SK-N-SH treated with all-trans-retinoic acid at 6 μM for 48 hours (cell line): Measurements from ENCODE around the gene GGACT.

ENCODE experiments used
- ATAC-seq: fragments of 200-7000 bp; cut with Tn5 transposase; 3 replicates; pipeline ENCODE4 v1.9.1; 2020; ENCODE audit warnings: mild to moderate bottlenecking, moderate library complexity
- ARNTL ChIP-seq: fragments of 450-650 bp; formaldehyde crosslinking; IDR thresholded peaks from 2 replicates; pipeline ENCODE4 v1.5.0; 2020; ENCODE audit warnings: low read depth, mild to moderate bottlenecking, moderate library complexity, borderline replicate concordance
- BACH2 ChIP-seq: fragments of 250-450 bp; sonication (Bioruptor Pico); IDR thresholded peaks from 2 replicates; pipeline ENCODE4 v1.9.0; 2021; ENCODE audit warnings: mild to moderate bottlenecking, borderline replicate concordance
- CSDC2 ChIP-seq: fragments of 250-450 bp; sonication (Bioruptor Pico); IDR thresholded peaks from 2 replicates; pipeline ENCODE4 v1.5.0; 2020; ENCODE audit warnings: mild to moderate bottlenecking, moderate library complexity
- ESRRG ChIP-seq: fragments of 250-450 bp; sonication (Bioruptor Pico); IDR thresholded peaks from 2 replicates; pipeline ENCODE4 v1.6.1; 2021; ENCODE audit warnings: mild to moderate bottlenecking
- GLIS3 ChIP-seq: fragments of 250-450 bp; sonication (Bioruptor Pico); IDR thresholded peaks from 2 replicates; pipeline ENCODE4 v1.5.0; 2020; ENCODE audit warnings: mild to moderate bottlenecking, moderate library complexity
- ISL1 ChIP-seq: fragments of 250-450 bp; sonication (Bioruptor Pico); IDR thresholded peaks from 2 replicates; pipeline ENCODE4 v2.1.2; 2022; ENCODE audit warnings: mild to moderate bottlenecking, moderate library complexity
- OSR1 ChIP-seq: fragments of 250-450 bp; sonication (Bioruptor Pico); IDR thresholded peaks from 2 replicates; pipeline ENCODE4 v1.8.0; 2022; ENCODE audit warnings: moderate library complexity, mild to moderate bottlenecking, inconsistent platforms
- PPARA ChIP-seq: fragments of 250-450 bp; sonication (Bioruptor Pico); IDR thresholded peaks from 2 replicates; pipeline ENCODE4 v1.5.0; 2020; ENCODE audit warnings: mild to moderate bottlenecking, borderline replicate concordance
- RARB ChIP-seq: fragments of 250-450 bp; sonication (Bioruptor Pico); IDR thresholded peaks from 2 replicates; pipeline ENCODE4 v1.8.0; 2021; ENCODE audit warnings: mild to moderate bottlenecking, moderate library complexity
- SNAI2 ChIP-seq: fragments of 250-450 bp; sonication (Bioruptor Pico); IDR thresholded peaks from 2 replicates; pipeline ENCODE4 v1.5.0; 2020; ENCODE audit warnings: mild to moderate bottlenecking, moderate library complexity
- TCF4 ChIP-seq: fragments of 250-450 bp; sonication (Bioruptor Pico); IDR thresholded peaks from 2 replicates; pipeline ENCODE4 v1.8.0; 2021; ENCODE audit warnings: mild to moderate bottlenecking, moderate library complexity, borderline replicate concordance
- TOX ChIP-seq: fragments of 250-450 bp; sonication (Bioruptor Pico); IDR thresholded peaks from 2 replicates; pipeline ENCODE4 v1.8.0; 2021; ENCODE audit warnings: mild to moderate bottlenecking, moderate library complexity, borderline replicate concordance
- ZC3H10 ChIP-seq: fragments of 250-450 bp; sonication (Bioruptor Pico); IDR thresholded peaks from 2 replicates; pipeline ENCODE4 v1.5.1; 2021; ENCODE audit warnings: mild to moderate bottlenecking, moderate library complexity
- ZFP3 ChIP-seq: fragments of 250-450 bp; sonication (Bioruptor Pico); IDR thresholded peaks from 2 replicates; pipeline ENCODE4 v1.5.0; 2020; ENCODE audit warnings: mild to moderate bottlenecking, moderate library complexity
- ZFP30 ChIP-seq: fragments of 450-650 bp; formaldehyde crosslinking; IDR thresholded peaks from 2 replicates; pipeline ENCODE4 v1.5.0; 2022; ENCODE audit warnings: mild to moderate bottlenecking, moderate library complexity
- ZNF565 ChIP-seq: fragments of 450-650 bp; formaldehyde crosslinking; conservative IDR thresholded peaks from 2 replicates; pipeline ENCODE4 v1.5.0; 2020; ENCODE audit warnings: low read depth, mild to moderate bottlenecking, moderate library complexity
- ZNF70 ChIP-seq: fragments of 450-650 bp; formaldehyde crosslinking; IDR thresholded peaks from 2 replicates; pipeline ENCODE4 v1.5.0; 2020; ENCODE audit warnings: mild to moderate bottlenecking, moderate library complexity
- ZNF8 ChIP-seq: fragments of 450-650 bp; formaldehyde crosslinking; IDR thresholded peaks from 2 replicates; pipeline ENCODE4 v1.5.0; 2020; ENCODE audit warnings: mild to moderate bottlenecking, moderate library complexity
- TF ChIP-seq, protein P1 (sequence below): fragments of 250-450 bp; sonication (Bioruptor Pico); IDR thresholded peaks from 2 replicates; pipeline ENCODE4 v1.8.0; 2020; ENCODE audit warnings: mild to moderate bottlenecking, moderate library complexity, borderline replicate concordance
- TF ChIP-seq, protein P2 (sequence below): fragments of 250-450 bp; sonication (Bioruptor Pico); IDR thresholded peaks from 2 replicates; pipeline ENCODE4 v1.5.1; 2020; ENCODE audit warnings: low read depth, mild to moderate bottlenecking, moderate library complexity
- TF ChIP-seq, protein P3 (sequence below): fragments of 250-450 bp; sonication (Bioruptor Pico); IDR thresholded peaks from 2 replicates; pipeline ENCODE4 v1.5.0; 2020; ENCODE audit warnings: mild to moderate bottlenecking, moderate library complexity
- TF ChIP-seq, protein P4 (sequence below): fragments of 250-450 bp; sonication (Bioruptor Pico); IDR thresholded peaks from 2 replicates; pipeline ENCODE4 v1.5.1; 2021; ENCODE audit warnings: mild to moderate bottlenecking, moderate library complexity
- TF ChIP-seq, protein P5 (sequence below): fragments of 250-450 bp; sonication (Bioruptor Pico); IDR thresholded peaks from 2 replicates; pipeline ENCODE4 v1.8.0; 2021; ENCODE audit warnings: low read depth, mild to moderate bottlenecking, moderate library complexity, borderline replicate concordance

The GGACT gene

DNA sequence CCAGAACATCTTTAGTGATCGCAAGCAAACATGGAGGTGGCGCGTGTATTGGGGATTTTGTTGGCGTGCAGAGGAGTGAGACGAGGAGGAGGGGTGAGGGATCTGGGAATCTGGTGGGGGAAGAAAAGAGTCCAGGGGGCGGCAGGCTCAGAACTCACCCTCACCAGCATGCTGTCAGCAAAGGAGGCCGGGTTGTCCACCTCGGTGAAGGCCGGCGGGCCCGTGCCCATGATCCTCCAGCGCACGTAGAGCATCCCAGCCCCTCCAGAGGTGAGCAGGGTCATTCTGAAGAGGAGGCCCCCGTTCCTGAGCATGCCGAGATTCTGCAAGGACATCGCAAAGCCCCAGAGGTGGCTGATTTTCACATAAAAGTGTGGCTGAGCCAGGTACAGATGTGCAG is 48.8 kb upstream of the GGACT start:
- ATAC-seq, result no peak
- TF ChIP-seq ESRRG (CRISPR knock-in tag), result no peak
- no peak for TF ChIP-seq RARB
- TF ChIP-seq ISL1 (CRISPR knock-in tag), result no peak
- no peak for TF ChIP-seq OSR1
- TF ChIP-seq BACH2, result no peak
- TF ChIP-seq, protein P1, sequence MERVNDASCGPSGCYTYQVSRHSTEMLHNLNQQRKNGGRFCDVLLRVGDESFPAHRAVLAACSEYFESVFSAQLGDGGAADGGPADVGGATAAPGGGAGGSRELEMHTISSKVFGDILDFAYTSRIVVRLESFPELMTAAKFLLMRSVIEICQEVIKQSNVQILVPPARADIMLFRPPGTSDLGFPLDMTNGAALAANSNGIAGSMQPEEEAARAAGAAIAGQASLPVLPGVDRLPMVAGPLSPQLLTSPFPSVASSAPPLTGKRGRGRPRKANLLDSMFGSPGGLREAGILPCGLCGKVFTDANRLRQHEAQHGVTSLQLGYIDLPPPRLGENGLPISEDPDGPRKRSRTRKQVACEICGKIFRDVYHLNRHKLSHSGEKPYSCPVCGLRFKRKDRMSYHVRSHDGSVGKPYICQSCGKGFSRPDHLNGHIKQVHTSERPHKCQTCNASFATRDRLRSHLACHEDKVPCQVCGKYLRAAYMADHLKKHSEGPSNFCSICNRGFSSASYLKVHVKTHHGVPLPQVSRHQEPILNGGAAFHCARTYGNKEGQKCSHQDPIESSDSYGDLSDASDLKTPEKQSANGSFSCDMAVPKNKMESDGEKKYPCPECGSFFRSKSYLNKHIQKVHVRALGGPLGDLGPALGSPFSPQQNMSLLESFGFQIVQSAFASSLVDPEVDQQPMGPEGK (CRISPR knock-in tag), result no peak
- no peak for TF ChIP-seq GLIS3 (CRISPR knock-in tag)
- TF ChIP-seq PPARA (CRISPR knock-in tag), result no peak
- TF ChIP-seq ZNF8, result no peak
- TF ChIP-seq TCF4 (CRISPR knock-in tag), result no peak
- TF ChIP-seq, protein P2, sequence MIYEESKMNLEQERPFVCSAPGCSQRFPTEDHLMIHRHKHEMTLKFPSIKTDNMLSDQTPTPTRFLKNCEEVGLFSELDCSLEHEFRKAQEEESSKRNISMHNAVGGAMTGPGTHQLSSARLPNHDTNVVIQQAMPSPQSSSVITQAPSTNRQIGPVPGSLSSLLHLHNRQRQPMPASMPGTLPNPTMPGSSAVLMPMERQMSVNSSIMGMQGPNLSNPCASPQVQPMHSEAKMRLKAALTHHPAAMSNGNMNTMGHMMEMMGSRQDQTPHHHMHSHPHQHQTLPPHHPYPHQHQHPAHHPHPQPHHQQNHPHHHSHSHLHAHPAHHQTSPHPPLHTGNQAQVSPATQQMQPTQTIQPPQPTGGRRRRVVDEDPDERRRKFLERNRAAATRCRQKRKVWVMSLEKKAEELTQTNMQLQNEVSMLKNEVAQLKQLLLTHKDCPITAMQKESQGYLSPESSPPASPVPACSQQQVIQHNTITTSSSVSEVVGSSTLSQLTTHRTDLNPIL (CRISPR knock-in tag), result no peak
- no peak for TF ChIP-seq ZC3H10 (CRISPR knock-in tag)
- TF ChIP-seq ZFP30 (CRISPR knock-in tag), result no peak
- no peak for TF ChIP-seq SNAI2 (CRISPR knock-in tag)
- TF ChIP-seq, protein P3, sequence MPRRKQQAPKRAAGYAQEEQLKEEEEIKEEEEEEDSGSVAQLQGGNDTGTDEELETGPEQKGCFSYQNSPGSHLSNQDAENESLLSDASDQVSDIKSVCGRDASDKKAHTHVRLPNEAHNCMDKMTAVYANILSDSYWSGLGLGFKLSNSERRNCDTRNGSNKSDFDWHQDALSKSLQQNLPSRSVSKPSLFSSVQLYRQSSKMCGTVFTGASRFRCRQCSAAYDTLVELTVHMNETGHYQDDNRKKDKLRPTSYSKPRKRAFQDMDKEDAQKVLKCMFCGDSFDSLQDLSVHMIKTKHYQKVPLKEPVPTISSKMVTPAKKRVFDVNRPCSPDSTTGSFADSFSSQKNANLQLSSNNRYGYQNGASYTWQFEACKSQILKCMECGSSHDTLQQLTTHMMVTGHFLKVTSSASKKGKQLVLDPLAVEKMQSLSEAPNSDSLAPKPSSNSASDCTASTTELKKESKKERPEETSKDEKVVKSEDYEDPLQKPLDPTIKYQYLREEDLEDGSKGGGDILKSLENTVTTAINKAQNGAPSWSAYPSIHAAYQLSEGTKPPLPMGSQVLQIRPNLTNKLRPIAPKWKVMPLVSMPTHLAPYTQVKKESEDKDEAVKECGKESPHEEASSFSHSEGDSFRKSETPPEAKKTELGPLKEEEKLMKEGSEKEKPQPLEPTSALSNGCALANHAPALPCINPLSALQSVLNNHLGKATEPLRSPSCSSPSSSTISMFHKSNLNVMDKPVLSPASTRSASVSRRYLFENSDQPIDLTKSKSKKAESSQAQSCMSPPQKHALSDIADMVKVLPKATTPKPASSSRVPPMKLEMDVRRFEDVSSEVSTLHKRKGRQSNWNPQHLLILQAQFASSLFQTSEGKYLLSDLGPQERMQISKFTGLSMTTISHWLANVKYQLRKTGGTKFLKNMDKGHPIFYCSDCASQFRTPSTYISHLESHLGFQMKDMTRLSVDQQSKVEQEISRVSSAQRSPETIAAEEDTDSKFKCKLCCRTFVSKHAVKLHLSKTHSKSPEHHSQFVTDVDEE (CRISPR knock-in tag), result no peak

DNA sequence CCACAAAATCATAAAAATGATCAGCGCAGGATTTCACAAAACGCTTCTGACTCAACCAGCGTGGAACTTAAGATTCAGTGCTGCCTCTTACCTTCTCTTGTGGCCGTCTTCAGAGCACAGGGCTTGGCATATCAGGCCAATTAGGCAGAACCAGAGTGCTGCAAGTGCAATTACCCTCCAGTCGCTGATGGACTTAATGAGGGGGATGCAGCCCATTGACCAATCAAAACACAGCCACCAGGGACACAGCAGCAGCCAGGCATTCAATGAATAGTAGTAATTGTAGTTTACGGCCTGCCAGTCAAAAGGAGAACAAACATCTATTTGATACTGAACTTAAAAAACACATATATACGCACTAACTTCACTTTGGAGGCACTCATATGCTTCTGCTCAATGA is 47.9 kb upstream of the GGACT start:
- no peak for ATAC-seq
- TF ChIP-seq ZNF70 (CRISPR knock-in tag) (no peak), ZNF565 (CRISPR knock-in tag) (no peak), ZNF8 (no peak), CSDC2 (CRISPR knock-in tag) (no peak), TOX (CRISPR knock-in tag) (no peak), RARB (no peak), ZC3H10 (CRISPR knock-in tag) (no peak), ISL1 (CRISPR knock-in tag) (no peak), BACH2 (no peak), GLIS3 (CRISPR knock-in tag) (no peak), SNAI2 (CRISPR knock-in tag) (no peak), ARNTL (CRISPR knock-in tag) (no peak), ZFP3 (CRISPR knock-in tag) (no peak), ESRRG (CRISPR knock-in tag) (no peak), OSR1 (no peak)
- TF ChIP-seq, protein P1 (CRISPR knock-in tag), result no peak
- TF ChIP-seq, protein P3 (CRISPR knock-in tag), result no peak
- TF ChIP-seq, protein P4, sequence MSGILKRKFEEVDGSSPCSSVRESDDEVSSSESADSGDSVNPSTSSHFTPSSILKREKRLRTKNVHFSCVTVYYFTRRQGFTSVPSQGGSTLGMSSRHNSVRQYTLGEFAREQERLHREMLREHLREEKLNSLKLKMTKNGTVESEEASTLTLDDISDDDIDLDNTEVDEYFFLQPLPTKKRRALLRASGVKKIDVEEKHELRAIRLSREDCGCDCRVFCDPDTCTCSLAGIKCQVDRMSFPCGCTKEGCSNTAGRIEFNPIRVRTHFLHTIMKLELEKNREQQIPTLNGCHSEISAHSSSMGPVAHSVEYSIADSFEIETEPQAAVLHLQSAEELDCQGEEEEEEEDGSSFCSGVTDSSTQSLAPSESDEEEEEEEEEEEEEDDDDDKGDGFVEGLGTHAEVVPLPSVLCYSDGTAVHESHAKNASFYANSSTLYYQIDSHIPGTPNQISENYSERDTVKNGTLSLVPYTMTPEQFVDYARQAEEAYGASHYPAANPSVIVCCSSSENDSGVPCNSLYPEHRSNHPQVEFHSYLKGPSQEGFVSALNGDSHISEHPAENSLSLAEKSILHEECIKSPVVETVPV (CRISPR knock-in tag), result no peak
- TF ChIP-seq, protein P5, sequence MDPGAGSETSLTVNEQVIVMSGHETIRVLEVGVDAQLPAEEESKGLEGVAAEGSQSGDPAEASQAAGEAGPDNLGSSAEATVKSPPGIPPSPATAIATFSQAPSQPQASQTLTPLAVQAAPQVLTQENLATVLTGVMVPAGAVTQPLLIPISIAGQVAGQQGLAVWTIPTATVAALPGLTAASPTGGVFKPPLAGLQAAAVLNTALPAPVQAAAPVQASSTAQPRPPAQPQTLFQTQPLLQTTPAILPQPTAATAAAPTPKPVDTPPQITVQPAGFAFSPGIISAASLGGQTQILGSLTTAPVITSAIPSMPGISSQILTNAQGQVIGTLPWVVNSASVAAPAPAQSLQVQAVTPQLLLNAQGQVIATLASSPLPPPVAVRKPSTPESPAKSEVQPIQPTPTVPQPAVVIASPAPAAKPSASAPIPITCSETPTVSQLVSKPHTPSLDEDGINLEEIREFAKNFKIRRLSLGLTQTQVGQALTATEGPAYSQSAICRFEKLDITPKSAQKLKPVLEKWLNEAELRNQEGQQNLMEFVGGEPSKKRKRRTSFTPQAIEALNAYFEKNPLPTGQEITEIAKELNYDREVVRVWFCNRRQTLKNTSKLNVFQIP (CRISPR knock-in tag), result no peak
